K562 treated with DMSO at 1 percent for 24 hours (cell line): ENCODE results near the gene DEFB116. TPM values are rescaled to one million over a fixed set of nuclear protein-coding genes. Genes with fewer than 3 reads are reported as not detected.

Experiments
- total RNA-seq: library from RNA; unstranded; fragments of 300-600 nt; gene quantifications from 2 replicates; pipeline ENCODE4 v1.2.3, GENCODE V29; 2022; ENCODE audit warnings: low read depth; ENCODE audit not compliant: insufficient read depth

DEFB116 gene
- total RNA-seq: not detected in 2 replicates

GRCh38 chr20:31308535-31309162 lies at the start of gene DEFB116:
TSS of gene DEFB116 (minus strand) at chr20:31308585. CDS start at chr20:31308585, 0 bp downstream.

GRCh38 chr20:31257364-31257763 lies 51.0 kb downstream of the DEFB116 start, which contains the start of gene DEFB115:
TSS of gene DEFB115 (plus strand) at chr20:31257664. CDS start at chr20:31257664, 0 bp downstream.

Other genes with a start within 250 kb of the DEFB116 start
- gene DEFB115, start 50.9 kb downstream of the DEFB116 start, total RNA-seq: not detected in 2 replicates
- not detected in 2 replicates for gene DEFB118, start 60.0 kb upstream of the DEFB116 start, total RNA-seq
- gene DEFB119, start 82.0 kb upstream of the DEFB116 start, total RNA-seq: not detected in 2 replicates
- gene DEFB121, start 97.6 kb upstream of the DEFB116 start, total RNA-seq: not detected in 2 replicates
- not detected in 2 replicates for gene DEFB123, start 132.0 kb upstream of the DEFB116 start, total RNA-seq
- gene DEFB124, start 166.5 kb upstream of the DEFB116 start, total RNA-seq: not detected in 2 replicates
- gene REM1, start 166.7 kb upstream of the DEFB116 start, total RNA-seq: not detected in 2 replicates
- 138 and 143 TPM in 2 replicates for gene HM13, start 205.9 kb upstream of the DEFB116 start, total RNA-seq